OCI-LY1 (cell line): ENCODE results near the gene TLCD1.
A peak's percentile ranks its signal among the peaks of the same experiment; 100 is the strongest.

Source experiments
- H2AFZ ChIP-seq: fragments of 200-600 bp; sonication (generic), shearing (Covaris generic); 2 replicates; pipeline ENCODE4 v1.6.0; 2014; ENCODE audit warnings: antibody characterized with exemption, mild to moderate bottlenecking, low read length
- H3F3A ChIP-seq: fragments of 200-600 bp; sonication (generic), shearing (Covaris generic); 2 replicates; pipeline ENCODE4 v1.6.0; 2014; ENCODE audit warnings: mild to moderate bottlenecking, antibody characterized with exemption, low read length, moderate library complexity; ENCODE audit not compliant: insufficient read depth
- H3K27ac ChIP-seq: fragments of 200-600 bp; sonication (generic); 2 replicates; pipeline ENCODE4 v1.5.1; 2014; ENCODE audit warnings: low read length, mixed run types, mild to moderate bottlenecking, low read depth; ENCODE audit not compliant: poor library complexity, severe bottlenecking
- H3K27me3 ChIP-seq: fragments of 200-600 bp; sonication (generic); 2 replicates; pipeline ENCODE4 v1.6.0; 2014; ENCODE audit warnings: antibody characterized with exemption, mild to moderate bottlenecking, low read length, moderate library complexity; ENCODE audit not compliant: insufficient read depth
- H3K36me3 ChIP-seq: fragments of 200-600 bp; sonication (generic); 2 replicates; pipeline ENCODE4 v1.6.1; 2014; ENCODE audit warnings: mild to moderate bottlenecking, antibody characterized with exemption, low read length, moderate library complexity, mixed read lengths; ENCODE audit not compliant: insufficient read depth
- H3K4me1 ChIP-seq: fragments of 200-600 bp; sonication (generic); 2 replicates; pipeline ENCODE4 v1.5.1; 2014; ENCODE audit warnings: mild to moderate bottlenecking, low read length, moderate library complexity; ENCODE audit not compliant: insufficient read depth, severe bottlenecking
- H3K4me2 ChIP-seq: fragments of 200-600 bp; sonication (generic), shearing (Covaris generic); 2 replicates; pipeline ENCODE4 v1.6.1; 2014; ENCODE audit warnings: low read length
- H3K4me3 ChIP-seq: fragments of 200-600 bp; sonication (generic); 2 replicates; pipeline ENCODE4 v1.5.1; 2014; ENCODE audit warnings: low read length, low read depth, mild to moderate bottlenecking, mixed read lengths; ENCODE audit not compliant: poor library complexity, severe bottlenecking
- H3K79me2 ChIP-seq: fragments of 200-600 bp; shearing (Covaris generic); 2 replicates; pipeline ENCODE4 v1.6.1; 2016; ENCODE audit warnings: mixed run types, low read length, mixed read lengths; ENCODE audit not compliant: insufficient read depth
- H3K9ac ChIP-seq: fragments of 200-600 bp; sonication (generic), shearing (Covaris generic); 2 replicates; pipeline ENCODE4 v1.6.1; 2014; ENCODE audit warnings: mild to moderate bottlenecking, low read length, mixed read lengths
- H3K9me2 ChIP-seq: fragments of 200-600 bp; sonication (generic), shearing (Covaris generic); 2 replicates; pipeline ENCODE4 v1.6.1; 2014; ENCODE audit warnings: low read depth, mild to moderate bottlenecking, low read length, mixed read lengths
- H3K9me3 ChIP-seq: fragments of 200-600 bp; shearing (Covaris generic); 2 replicates; pipeline ENCODE4 v1.6.1; 2014; ENCODE audit warnings: low read length, mixed read lengths
- H4K20me1 ChIP-seq: fragments of 200-600 bp; sonication (generic), shearing (Covaris generic); 2 replicates; pipeline ENCODE4 v1.6.0; 2016; ENCODE audit warnings: mild to moderate bottlenecking, low read length; ENCODE audit not compliant: insufficient read depth
- EZH2 ChIP-seq: fragments of 200-600 bp; sonication (generic), shearing (Covaris generic); IDR thresholded peaks from 2 replicates; pipeline ENCODE4 v1.8.0; 2017; ENCODE audit warnings: borderline replicate concordance, mixed run types, mild to moderate bottlenecking, antibody characterized with exemption, low read length, moderate library complexity, mixed read lengths
- TF ChIP-seq, protein P1 (sequence below): fragments of 200-600 bp; sonication (generic), shearing (Covaris generic); IDR thresholded peaks from 2 replicates; pipeline ENCODE4 v1.5.1; 2017; ENCODE audit warnings: mild to moderate bottlenecking, antibody characterized with exemption, low read length, moderate library complexity, mixed read lengths

Gene TLCD1

DNA sequence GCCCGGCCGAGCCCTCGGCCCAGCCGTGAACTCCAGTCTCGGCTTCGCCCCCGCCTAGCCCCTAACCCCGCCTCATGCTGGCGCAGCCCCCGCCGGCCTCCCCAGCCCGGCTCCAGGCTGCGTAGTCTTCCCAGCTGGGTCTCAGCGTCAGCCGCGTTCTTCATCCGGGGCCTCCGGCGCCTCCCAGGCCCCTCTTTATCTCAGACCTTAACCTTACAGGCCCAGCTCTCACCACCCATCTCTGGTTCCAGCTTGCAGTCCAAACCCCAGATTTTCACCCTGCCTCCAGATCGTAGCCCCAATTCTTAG is 14.4 kb downstream of the TLCD1 start, which contains the start of gene PROCA1:
Gene PROCA1, minus strand, starts transcription at position 166 of the 309 bp plus-strand sequence. CDS start 228 bp downstream, outside the sequence.
- Histone ChIP-seq H3K27me3 (no peaks in the 10 kb centered on the region), H3K27ac (peak within 1 kb of the TSS; percentile 64), H4K20me1 (no peaks in the 10 kb centered on the region), H3K4me1 (peaks cover 27% of the 10 kb centered on the region), H3K4me3 (peak within 1 kb of the TSS; percentile 66), H2AFZ (0 out of 2 replicates have a peak within 1 kb of the TSS, but pooled peaks have one; percentile 9), H3K36me3 (no peaks in the 10 kb centered on the region), H3K4me2 (peak within 1 kb of the TSS; percentile 81), H3F3A (no peaks in the 10 kb centered on the region), H3K9ac (peak within 1 kb of the TSS; percentile 65), H3K79me2 (no peaks in the 10 kb centered on the region), H3K9me3 (no peaks in the 10 kb centered on the region), H3K9me2 (no peaks in the 10 kb centered on the region)
- no peak for TF ChIP-seq EZH2
- TF ChIP-seq, protein P1, sequence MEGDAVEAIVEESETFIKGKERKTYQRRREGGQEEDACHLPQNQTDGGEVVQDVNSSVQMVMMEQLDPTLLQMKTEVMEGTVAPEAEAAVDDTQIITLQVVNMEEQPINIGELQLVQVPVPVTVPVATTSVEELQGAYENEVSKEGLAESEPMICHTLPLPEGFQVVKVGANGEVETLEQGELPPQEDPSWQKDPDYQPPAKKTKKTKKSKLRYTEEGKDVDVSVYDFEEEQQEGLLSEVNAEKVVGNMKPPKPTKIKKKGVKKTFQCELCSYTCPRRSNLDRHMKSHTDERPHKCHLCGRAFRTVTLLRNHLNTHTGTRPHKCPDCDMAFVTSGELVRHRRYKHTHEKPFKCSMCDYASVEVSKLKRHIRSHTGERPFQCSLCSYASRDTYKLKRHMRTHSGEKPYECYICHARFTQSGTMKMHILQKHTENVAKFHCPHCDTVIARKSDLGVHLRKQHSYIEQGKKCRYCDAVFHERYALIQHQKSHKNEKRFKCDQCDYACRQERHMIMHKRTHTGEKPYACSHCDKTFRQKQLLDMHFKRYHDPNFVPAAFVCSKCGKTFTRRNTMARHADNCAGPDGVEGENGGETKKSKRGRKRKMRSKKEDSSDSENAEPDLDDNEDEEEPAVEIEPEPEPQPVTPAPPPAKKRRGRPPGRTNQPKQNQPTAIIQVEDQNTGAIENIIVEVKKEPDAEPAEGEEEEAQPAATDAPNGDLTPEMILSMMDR, result no peak

DNA sequence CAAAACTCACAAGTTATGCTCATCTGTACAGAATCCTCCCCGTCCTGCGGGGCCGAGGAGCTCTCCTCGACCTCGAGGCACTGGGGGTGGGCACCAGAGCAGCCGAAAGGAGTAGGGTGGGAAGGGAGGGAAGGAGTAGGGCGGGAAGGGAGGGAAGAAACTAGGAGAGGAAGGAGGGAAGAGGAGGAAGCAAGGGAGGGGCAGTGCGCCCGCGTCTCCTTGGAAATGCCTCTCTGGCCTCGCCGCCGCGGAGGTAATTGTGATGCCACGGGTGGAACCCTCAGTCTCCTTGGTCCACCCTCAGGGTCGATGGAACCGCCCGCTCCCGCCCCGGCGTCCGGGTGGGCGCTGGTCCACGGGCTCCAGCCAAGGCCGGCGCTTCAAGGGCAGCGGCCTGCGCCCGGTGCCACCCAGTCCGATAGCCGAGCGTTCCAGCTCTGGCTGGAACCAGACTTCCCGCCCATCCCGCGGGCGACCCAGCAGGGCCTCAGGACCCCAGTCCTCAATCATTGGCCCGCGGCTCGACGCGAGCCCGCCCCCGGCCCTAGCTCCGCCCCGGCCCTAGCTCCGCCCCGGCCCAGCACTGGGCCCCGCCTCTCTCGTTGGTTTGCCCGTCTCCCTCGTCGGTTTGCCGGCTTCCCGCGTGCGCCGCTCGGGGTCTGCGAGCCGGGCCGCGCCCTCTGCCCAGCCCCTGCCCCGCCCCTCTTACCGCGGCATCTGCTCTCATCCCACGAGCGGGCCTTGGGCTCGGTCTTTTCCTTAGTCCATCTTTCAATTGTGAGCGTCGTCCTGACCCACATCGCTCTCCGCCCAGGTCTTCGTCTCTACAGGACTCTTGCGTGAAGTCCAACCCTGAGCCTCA is 14.9 kb downstream of the TLCD1 start:
- H2AFZ ChIP-seq, result no peak overlapping the region
- peak overlapping the region; percentile 65 for H3K9ac ChIP-seq
- peak overlapping the region; percentile 81 for H3K4me2 ChIP-seq
- peaks cover 27% of the 10 kb centered on the region for H3K4me1 ChIP-seq
- H3K9me3 ChIP-seq, result no peaks in the 10 kb centered on the region
- H3K36me3 ChIP-seq, result no peaks in the 10 kb centered on the region
- peak overlapping the region; percentile 66 for H3K4me3 ChIP-seq
- peak overlapping the region; percentile 64 for H3K27ac ChIP-seq
- H3K27me3 ChIP-seq, result no peaks in the 10 kb centered on the region
- H4K20me1 ChIP-seq, result no peaks in the 10 kb centered on the region
- no peaks in the 10 kb centered on the region for H3K9me2 ChIP-seq
- H3F3A ChIP-seq, result no peaks in the 10 kb centered on the region
- no peaks in the 10 kb centered on the region for H3K79me2 ChIP-seq
- TF ChIP-seq, protein P1, result no peak
- no peak for TF ChIP-seq EZH2

DNA sequence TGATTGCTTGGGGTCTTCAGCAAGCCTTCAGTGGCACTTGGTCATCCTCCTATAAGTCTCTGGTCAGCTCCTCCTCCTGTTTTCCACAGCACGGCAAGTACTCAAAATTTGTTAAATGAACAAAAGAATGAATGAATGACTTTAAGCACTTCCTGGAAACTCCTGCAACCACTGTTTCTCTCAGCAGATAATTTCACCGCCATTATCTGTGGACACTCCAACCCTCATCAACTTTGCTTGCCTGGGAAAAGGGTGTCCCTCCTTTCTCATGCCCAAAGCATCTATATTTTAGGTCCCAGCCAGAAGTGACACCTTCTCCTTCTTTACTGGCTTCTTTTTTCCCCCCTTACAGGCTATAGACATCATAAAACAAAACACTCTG is 18.7 kb downstream of the TLCD1 start:
- peaks cover 25% of the 10 kb centered on the region for H3K4me1 ChIP-seq
- no peak overlapping the region for H3K9ac ChIP-seq
- no peak overlapping the region for H3K27ac ChIP-seq
- H3F3A ChIP-seq, result no peaks in the 10 kb centered on the region
- no peak for TF ChIP-seq EZH2
- TF ChIP-seq, protein P1, result no peak
- H3K9me3 ChIP-seq, result no peaks in the 10 kb centered on the region
- no peaks in the 10 kb centered on the region for H4K20me1 ChIP-seq
- H2AFZ ChIP-seq, result no peak overlapping the region
- no peaks in the 10 kb centered on the region for H3K9me2 ChIP-seq
- H3K4me3 ChIP-seq, result no peak overlapping the region
- H3K4me2 ChIP-seq, result no peak overlapping the region
- no peaks in the 10 kb centered on the region for H3K27me3 ChIP-seq
- no peaks in the 10 kb centered on the region for H3K79me2 ChIP-seq
- H3K36me3 ChIP-seq, result peaks cover 13% of the 10 kb centered on the region
